Activated naive CD4-positive, alpha-beta T cell treated with anti-CD3 and anti-CD28 coated beads, Interleukin-2, amount 50 U/mL, for 16 hours (primary cell): Measurements from ENCODE around the gene KRT3.
"Not testable (repeated sequence)": the region's sequence is repeated elsewhere in the genome, so short reads cannot be mapped to it uniquely, and the experiment has no call there.

Source experiments
- DNase-seq: peaks from one replicate; pipeline ENCODE4 v3.0.0-alpha.2; 2020

KRT3 gene

DNA sequence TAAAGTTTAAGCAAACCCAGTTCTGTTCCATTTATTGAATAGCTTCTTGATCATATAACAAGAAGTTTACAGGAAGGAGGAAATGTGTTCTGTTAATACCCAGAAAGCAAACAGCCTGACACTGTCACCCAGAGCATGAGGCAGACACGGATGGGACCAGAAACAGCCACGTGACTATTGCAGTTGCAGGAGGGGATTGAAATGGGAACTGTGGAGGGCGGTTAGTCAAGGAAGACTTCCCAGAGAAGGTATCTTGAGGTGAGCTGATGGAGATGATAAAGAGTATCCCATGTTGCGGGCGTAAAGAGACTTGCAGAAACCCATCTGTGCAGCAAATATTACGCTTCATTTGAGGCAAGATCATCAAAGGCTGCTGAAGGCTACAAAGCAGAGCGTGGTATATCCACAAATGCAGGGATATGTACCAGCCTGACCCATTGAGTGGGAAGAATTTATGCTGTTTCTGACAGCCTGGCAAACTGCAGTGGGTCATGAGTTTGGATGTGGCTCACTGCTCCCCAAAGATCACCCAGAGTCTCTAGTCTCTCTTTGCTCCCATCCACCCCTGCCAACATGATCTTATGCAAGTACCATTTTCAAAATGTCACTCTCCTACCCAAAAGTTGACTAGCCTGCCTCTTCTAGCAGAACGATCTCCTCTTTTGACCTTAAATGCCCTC lies 39.5 kb downstream of the KRT3 start:
- no peak for DNase-seq

DNA sequence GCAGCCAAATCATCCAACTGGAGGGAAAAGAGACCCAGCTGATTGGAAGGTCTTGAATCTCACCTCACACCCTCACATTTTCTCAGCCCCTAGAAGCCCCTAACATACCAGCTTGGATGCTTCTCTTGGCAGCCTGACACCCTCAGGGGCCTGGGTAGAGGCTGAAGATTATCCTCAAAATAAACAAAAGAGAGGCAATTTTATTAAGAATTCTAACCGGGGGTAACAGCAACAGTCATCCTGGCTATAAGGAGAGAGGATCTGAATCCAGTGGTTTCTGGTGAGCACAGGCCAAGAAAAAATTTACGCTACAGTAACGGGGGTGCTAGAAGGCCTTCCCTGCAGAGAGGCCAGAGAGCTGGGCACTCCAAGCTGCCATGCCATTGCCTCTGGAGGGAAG lies 40.4 kb downstream of the KRT3 start:
- DNase-seq = no peak

DNA sequence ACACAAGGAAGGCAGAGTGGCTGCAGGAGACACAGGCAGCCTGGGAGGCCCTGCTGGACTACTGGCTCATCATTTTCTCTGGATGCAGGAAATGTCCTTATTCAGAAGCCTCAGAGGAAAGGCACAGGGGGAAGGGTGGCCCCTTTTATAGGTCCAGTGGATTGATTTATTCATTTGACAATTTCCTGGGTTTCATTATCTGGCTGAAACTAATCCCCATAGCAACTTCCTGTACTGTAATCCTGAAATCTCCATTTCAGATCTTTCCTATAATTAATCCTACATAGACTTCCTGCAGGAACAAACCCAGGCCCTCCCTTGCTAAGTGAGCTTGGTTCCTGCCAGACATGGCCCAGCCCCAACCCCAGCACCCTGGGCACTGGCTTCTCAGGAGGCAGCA lies 41.8 kb downstream of the KRT3 start:
- no peak for DNase-seq

DNA sequence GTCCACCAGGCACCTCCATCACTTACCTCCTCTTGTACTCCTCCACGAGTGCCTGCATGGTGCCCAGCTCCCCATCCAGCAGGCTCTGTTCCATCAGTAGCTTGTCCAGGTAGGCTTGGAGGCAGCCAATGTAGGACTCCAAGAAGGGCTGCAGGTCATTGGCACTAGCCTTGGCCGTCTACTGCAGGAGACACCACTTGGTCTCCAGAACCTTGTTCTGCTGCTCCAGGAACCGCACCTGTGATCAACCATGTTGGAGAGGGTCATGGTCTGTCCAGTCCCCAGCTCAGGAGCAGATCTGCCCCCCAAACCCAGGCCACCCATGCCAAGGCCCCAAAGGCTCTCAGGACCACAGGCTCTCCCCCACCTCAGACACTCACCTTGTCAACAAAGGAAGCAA lies 42.6 kb downstream of the KRT3 start:
- no peak for DNase-seq

DNA sequence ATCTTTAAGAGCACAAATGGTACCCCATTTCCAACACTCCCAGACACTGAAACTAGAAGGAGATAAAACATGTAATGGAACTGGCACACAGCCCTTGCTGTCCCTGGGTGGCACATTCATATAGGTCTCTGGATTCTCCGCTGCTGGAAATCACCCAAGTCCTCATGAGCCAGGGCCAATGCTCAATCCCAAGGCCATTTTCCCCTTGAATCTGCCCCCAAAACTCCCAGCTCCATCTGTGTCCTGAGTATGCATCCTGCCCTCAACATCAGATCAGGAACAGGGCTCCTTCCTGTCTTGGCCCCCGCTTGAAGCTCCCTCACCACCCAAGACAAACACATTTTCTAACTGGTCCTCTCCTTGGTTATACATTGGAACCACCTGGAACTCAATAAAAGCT lies 43.4 kb downstream of the KRT3 start:
- no peak for DNase-seq

DNA sequence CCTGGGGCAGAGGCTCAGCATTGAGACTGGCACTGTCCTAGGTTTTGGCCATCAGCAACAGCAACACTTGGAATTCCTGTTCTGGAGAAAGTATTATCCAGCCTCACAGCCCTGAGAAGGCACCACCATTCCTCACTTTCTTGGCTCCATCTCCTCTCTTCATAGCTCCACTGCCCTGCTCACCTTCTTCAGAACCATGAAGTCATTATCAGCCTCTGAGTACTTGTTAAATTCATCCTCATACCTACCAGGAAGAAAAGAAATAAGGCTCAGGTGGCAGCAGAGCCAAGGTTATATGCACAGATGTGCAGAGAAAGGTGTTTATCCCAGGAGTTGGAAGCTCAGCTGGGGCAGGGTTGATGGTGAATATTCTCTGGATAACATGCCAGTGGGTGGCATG lies 44.1 kb downstream of the KRT3 start:
- no peak for DNase-seq

DNA sequence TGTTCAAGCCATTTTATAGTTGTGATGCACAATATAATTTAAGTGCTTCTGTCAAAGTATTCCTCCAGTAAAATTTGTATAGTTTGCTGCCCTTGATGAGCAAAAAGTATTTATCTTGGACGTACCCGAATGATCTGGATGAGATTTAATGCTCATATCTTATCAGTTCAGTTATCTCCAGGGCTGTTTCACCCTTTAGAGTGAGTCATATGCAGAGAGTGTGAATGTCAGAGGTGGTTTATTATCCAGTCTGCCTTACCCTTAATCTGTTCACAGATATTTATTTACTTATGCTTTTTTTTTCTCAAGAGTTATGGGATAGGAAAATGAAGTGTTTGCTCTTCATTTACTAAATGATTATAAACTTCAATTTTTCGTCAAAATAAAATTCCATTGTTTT lies 45.4 kb downstream of the KRT3 start:
- not testable (repeated sequence) for DNase-seq

DNA sequence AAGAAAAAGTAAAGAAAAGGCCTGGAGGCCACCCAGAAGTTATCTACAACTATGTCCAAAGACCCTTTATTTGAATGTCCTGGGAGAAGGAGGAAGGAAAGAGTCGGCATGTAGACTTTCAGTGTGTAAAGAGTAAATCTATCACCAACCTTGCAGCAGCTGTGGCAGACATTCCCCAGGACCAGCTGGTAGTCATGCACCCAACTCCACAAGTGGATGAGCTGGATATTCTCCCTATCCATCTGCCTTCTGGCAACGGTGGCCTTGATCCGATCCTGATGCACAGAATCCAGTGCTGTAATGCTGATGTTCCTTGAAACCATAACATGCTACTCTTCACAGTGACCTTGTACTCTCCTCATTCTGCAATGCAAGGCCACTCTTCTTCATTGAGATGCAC lies 46.1 kb downstream of the KRT3 start:
- no peak for DNase-seq

DNA sequence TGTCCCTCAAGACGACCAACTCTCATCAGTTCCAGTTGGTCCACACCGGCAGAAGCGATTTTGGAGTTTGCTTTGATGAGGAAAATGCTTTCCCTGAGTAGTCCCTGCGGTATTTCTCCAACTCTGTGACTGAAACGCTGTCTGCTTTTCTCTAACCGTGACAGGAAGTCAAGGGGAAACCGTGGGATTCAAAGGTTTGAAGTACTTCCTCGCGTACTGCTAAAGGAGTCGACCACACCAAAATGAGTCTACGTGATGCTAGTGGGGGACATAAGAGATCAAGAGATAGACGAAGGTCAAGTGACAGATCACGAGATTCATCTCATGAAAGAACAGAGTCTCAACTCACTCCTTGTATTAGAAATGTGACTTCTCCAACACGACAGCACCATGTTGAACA lies 47.3 kb downstream of the KRT3 start:
- no peak for DNase-seq

DNA sequence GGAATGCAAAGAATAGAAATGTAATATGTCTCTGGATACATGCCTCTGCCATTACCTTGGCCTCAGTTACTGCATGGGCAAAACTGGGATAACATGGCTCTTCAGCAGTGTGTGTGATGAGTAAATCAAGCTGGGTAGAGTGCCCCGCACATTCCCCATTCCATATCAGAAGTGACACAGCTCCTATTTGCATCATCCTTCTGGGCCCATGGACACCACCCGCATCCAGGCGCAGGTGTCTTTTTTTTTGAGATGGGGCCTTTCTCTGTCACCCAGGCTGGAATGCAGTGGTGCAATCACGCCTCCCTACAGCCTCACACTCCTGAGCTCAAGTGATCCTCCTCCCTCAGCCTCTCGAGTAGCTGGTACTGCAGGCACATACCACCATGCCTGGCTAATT lies 50.4 kb downstream of the KRT3 start:
- DNase-seq = no peak

DNA sequence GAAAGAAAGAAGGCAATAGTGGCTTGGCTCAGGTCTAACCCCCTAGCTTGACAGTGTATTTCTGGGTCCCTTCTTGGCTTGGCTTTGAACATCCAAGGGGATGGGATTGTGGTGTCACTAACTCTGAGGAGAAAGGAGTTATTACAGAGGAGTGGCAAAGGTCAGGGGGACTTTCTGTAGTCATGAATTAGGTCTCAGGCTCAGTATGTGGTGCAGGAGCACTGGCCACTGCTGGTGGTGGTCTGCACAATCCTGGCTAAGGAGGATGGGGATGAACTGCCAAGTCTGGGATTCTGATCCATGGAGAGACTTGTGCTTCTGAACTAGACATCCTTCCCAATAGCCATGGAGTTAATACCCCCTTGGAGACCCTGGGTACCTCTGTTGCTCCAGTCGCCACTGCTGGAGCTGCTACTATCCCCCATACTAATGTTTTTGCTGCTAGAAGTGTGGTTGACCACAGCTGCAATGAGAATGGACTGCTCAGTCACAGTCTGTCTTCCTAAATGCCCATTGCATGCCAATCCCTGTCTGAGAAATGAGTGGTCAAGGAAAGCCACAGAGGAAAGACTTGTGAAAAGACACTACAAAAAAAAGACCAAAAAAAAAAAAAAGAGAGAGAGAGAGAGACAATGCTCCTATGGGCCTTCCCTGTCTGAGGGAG lies 51.3 kb downstream of the KRT3 start:
- no peak for DNase-seq

DNA sequence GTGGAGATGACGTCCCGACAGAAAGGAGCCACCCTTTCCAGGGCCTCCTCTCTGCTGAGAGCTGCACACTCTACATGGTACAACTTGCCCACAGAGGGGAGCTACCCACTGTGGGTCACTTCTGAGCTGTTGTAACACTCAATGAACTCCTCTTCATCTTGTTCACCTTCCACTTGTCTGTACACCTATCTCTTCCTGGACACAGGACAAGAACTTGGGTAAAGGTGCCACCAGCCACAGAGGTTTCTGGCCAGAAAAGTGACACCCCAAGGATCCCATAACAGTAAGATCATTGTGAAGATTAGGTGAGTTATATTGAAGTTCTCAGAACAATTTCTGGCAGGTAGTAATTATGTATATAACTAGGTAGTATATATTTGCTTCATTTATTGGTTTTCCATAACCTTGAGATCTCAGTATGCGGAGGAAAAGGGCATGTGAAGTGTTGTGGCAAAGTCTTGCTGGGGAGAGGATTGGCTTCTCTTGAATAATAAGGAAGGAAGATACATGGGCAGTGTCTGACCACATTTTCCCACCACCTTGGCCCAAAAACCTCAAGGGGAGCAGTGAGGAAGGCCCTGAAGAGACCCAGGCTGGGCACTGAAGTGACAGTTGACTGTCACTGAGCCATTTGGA lies 53.0 kb downstream of the KRT3 start:
- DNase-seq = no peak

DNA sequence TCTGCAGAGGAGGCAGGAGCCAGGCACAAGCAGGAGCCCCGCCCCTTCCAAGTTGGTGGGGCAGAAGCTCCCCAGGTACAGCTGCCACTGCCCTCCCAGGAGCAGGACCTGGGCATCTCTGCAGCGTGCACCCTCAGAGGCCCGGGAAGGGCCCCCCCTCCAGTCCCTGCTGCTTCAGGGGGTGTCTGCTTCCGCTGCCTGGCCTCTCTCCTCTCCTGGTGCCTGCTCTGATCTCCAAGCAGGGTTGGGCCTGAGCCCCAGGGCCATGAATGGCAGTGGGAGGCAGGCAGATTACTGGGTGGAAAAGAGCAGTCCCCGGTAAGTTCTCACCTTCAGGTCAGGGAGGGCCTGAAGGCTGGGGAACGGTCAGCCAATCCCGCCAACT lies 53.7 kb downstream of the KRT3 start:
- DNase-seq = no peak

DNA sequence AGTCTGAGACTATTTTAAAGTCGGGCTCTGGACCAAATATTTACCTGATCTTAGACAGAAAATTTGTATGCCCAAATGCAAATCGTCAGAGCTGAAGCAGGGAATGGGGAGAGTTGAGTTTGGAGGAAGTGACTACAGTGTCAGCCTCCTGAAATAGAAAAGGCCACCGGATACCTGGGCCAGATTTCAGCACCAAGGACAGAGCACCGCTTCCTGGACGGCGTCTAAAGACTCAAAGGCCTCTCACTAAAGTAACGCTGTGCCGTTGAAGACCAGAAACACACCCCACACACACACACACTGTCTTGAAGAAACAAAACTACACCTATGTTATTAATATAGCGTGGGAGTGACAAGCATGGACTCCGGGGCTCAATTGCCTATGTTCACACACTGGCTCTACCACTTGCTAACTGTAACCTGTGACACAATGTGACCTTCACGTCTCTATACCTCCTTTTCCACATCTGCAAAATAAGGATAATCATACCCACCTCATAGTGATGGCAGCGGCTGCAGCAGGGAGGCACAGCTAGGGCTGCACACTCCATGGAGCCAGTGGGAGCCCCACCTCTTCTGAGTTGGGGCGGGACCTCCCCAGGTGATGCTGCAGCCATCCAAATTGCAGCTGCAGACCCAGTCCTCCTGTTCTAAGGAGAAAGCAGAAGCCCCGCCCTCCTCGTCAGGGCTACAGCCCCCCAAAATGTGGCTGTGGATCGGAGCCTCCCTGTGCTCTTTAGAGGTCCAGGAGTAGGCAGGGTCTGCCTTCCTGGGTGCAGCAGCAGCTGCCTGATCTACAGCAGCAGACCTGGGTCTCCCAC lies 54.3 kb downstream of the KRT3 start:
- peak; percentile 59 for DNase-seq

DNA sequence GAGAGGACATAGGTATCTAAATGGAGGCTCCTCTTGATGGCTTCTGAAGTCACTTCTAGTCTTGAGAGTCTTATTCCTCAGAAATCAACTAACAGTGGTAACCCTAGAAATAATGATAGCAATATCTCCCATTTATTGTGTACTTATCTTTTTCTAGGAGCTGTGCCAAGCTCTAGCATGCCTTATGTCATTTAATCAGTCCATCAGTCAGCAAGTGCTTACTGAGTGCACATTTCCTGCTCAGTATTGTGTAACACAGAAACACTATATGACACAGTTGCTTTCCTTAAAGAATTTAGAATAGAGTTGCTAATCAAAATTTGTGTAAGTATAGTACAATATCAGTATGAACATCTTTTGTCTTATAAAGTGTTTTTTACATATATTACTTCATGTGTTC lies 55.3 kb downstream of the KRT3 start:
- no peak for DNase-seq

DNA sequence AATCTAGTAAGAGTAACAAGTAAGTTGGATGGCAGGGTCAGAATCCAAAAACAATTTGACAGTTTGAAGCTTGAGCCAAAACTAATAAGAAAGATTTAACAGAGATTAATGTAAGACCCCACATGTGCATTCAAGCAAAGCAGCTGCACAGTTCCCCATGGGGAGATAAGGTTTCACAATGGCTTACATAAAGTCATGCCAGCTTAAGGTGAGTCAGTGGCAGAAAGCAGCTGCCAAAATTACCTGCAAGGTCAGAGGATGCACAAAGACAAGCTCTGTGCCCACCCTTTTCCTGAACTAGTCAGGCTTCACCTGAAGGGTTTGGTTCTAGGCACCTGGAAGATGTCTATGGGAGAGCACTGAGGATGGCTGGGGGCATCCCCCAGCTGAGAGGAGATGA lies 56.0 kb downstream of the KRT3 start:
- DNase-seq = no peak
